OCI-LY1 (cell line): ENCODE measurements around the gene CACNA1H.

Experiments used
- H2AFZ ChIP-seq: fragments of 200-600 bp; sonication (generic), shearing (Covaris generic); 2 replicates; pipeline ENCODE4 v1.6.0; 2014; ENCODE audit warnings: antibody characterized with exemption, mild to moderate bottlenecking, low read length
- H3F3A ChIP-seq: fragments of 200-600 bp; sonication (generic), shearing (Covaris generic); 2 replicates; pipeline ENCODE4 v1.6.0; 2014; ENCODE audit warnings: mild to moderate bottlenecking, antibody characterized with exemption, low read length, moderate library complexity; ENCODE audit not compliant: insufficient read depth
- H3K27ac ChIP-seq: fragments of 200-600 bp; sonication (generic); 2 replicates; pipeline ENCODE4 v1.5.1; 2014; ENCODE audit warnings: low read length, mixed run types, mild to moderate bottlenecking, low read depth; ENCODE audit not compliant: poor library complexity, severe bottlenecking
- H3K27me3 ChIP-seq: fragments of 200-600 bp; sonication (generic); 2 replicates; pipeline ENCODE4 v1.6.0; 2014; ENCODE audit warnings: antibody characterized with exemption, mild to moderate bottlenecking, low read length, moderate library complexity; ENCODE audit not compliant: insufficient read depth
- H3K36me3 ChIP-seq: fragments of 200-600 bp; sonication (generic); 2 replicates; pipeline ENCODE4 v1.6.1; 2014; ENCODE audit warnings: mild to moderate bottlenecking, antibody characterized with exemption, low read length, moderate library complexity, mixed read lengths; ENCODE audit not compliant: insufficient read depth
- H3K4me1 ChIP-seq: fragments of 200-600 bp; sonication (generic); 2 replicates; pipeline ENCODE4 v1.5.1; 2014; ENCODE audit warnings: mild to moderate bottlenecking, low read length, moderate library complexity; ENCODE audit not compliant: insufficient read depth, severe bottlenecking
- H3K4me2 ChIP-seq: fragments of 200-600 bp; sonication (generic), shearing (Covaris generic); 2 replicates; pipeline ENCODE4 v1.6.1; 2014; ENCODE audit warnings: low read length
- H3K4me3 ChIP-seq: fragments of 200-600 bp; sonication (generic); 2 replicates; pipeline ENCODE4 v1.5.1; 2014; ENCODE audit warnings: low read length, low read depth, mild to moderate bottlenecking, mixed read lengths; ENCODE audit not compliant: poor library complexity, severe bottlenecking
- H3K79me2 ChIP-seq: fragments of 200-600 bp; shearing (Covaris generic); 2 replicates; pipeline ENCODE4 v1.6.1; 2016; ENCODE audit warnings: mixed run types, low read length, mixed read lengths; ENCODE audit not compliant: insufficient read depth
- H3K9ac ChIP-seq: fragments of 200-600 bp; sonication (generic), shearing (Covaris generic); 2 replicates; pipeline ENCODE4 v1.6.1; 2014; ENCODE audit warnings: mild to moderate bottlenecking, low read length, mixed read lengths
- H3K9me2 ChIP-seq: fragments of 200-600 bp; sonication (generic), shearing (Covaris generic); 2 replicates; pipeline ENCODE4 v1.6.1; 2014; ENCODE audit warnings: low read depth, mild to moderate bottlenecking, low read length, mixed read lengths
- H3K9me3 ChIP-seq: fragments of 200-600 bp; shearing (Covaris generic); 2 replicates; pipeline ENCODE4 v1.6.1; 2014; ENCODE audit warnings: low read length, mixed read lengths
- H4K20me1 ChIP-seq: fragments of 200-600 bp; sonication (generic), shearing (Covaris generic); 2 replicates; pipeline ENCODE4 v1.6.0; 2016; ENCODE audit warnings: mild to moderate bottlenecking, low read length; ENCODE audit not compliant: insufficient read depth
- CTCF ChIP-seq: fragments of 200-600 bp; sonication (generic), shearing (Covaris generic); IDR thresholded peaks from 2 replicates; pipeline ENCODE4 v1.5.1; 2017; ENCODE audit warnings: mild to moderate bottlenecking, antibody characterized with exemption, low read length, moderate library complexity, mixed read lengths
- EZH2 ChIP-seq: fragments of 200-600 bp; sonication (generic), shearing (Covaris generic); IDR thresholded peaks from 2 replicates; pipeline ENCODE4 v1.8.0; 2017; ENCODE audit warnings: borderline replicate concordance, mixed run types, mild to moderate bottlenecking, antibody characterized with exemption, low read length, moderate library complexity, mixed read lengths

Gene CACNA1H

GRCh38 chr16:1133810-1134520, 18.9 kb upstream of the CACNA1H start:
- Histone ChIP-seq H3K9me2 (no peaks in the 10 kb centered on the region), H3K36me3 (no peaks in the 10 kb centered on the region), H3K9me3 (no peaks in the 10 kb centered on the region), H3K4me2 (no peak overlapping the region), H3K4me3 (no peak overlapping the region), H3F3A (no peaks in the 10 kb centered on the region), H3K4me1 (no peaks in the 10 kb centered on the region), H3K27me3 (peaks cover 3% of the 10 kb centered on the region; the same call in 1 of the 2 replicates), H3K79me2 (no peaks in the 10 kb centered on the region), H3K9ac (no peak overlapping the region), H3K27ac (no peak overlapping the region), H2AFZ (no peak overlapping the region), H4K20me1 (no peaks in the 10 kb centered on the region)
- TF ChIP-seq EZH2: no peak
- no peak for TF ChIP-seq CTCF

GRCh38 chr16:1134776-1135458, 18.0 kb upstream of the CACNA1H start:
- Histone ChIP-seq H3K27ac (no peak overlapping the region), H3K9me3 (no peaks in the 10 kb centered on the region), H4K20me1 (no peaks in the 10 kb centered on the region), H3K4me3 (no peak overlapping the region), H2AFZ (no peak overlapping the region), H3K36me3 (no peaks in the 10 kb centered on the region), H3K9ac (no peak overlapping the region), H3K9me2 (no peaks in the 10 kb centered on the region), H3K27me3 (peaks cover 3% of the 10 kb centered on the region; the same call in 1 of the 2 replicates), H3F3A (no peaks in the 10 kb centered on the region), H3K4me1 (no peaks in the 10 kb centered on the region), H3K79me2 (no peaks in the 10 kb centered on the region), H3K4me2 (no peak overlapping the region)
- no peak for TF ChIP-seq CTCF
- TF ChIP-seq EZH2: no peak

- Histone ChIP-seq H3F3A (no peaks in the 10 kb centered on the region), H3K79me2 (no peaks in the 10 kb centered on the region), H3K9ac (no peak overlapping the region), H3K4me2 (no peak overlapping the region), H3K27me3 (peaks cover 3% of the 10 kb centered on the region; the same call in 1 of the 2 replicates), H2AFZ (no peak overlapping the region), H3K4me3 (no peak overlapping the region), H3K9me3 (no peaks in the 10 kb centered on the region), H4K20me1 (no peaks in the 10 kb centered on the region), H3K36me3 (no peaks in the 10 kb centered on the region), H3K27ac (no peak overlapping the region), H3K9me2 (no peaks in the 10 kb centered on the region), H3K4me1 (no peaks in the 10 kb centered on the region)
- TF ChIP-seq EZH2 (no peak), CTCF (no peak)
Measured at GRCh38 chr16:1135459-1135825, 17.5 kb upstream of the CACNA1H start.
